Measurements from ENCODE around the gene IL18RAP. TPM values are rescaled to one million over a fixed set of nuclear protein-coding genes. Genes with fewer than 3 reads are reported as not detected.
A peak's percentile ranks its signal among the peaks of the same experiment; 100 is the strongest.

The IL18RAP gene
- total and polyA plus RNA-seq, 2 donors (not counting 1 experiment from before 2014, with no cell fraction given): 0.22 to 1.4 TPM

DNA sequence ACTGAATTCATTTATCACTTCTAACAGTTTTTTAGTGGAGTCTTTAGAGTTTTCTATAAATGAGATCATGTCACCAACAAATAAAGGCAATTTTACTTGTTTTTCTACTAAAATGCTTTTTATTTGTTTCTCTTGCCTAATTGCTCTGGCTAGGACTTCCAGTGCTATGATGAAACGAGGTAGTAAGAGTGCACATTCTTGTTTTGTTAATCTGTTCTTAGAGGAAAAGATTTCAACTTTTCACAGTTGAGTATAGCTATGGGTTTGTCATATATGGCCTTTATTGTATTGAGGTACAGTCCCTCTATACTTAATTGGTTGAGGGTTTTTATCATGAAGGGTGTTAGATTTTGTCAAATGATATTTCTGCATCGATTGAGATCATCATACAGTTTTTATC is 5.6 kb downstream of the IL18RAP start:
- intact Hi-C loops (cut with micrococcal nuclease): no loop called here
- Mint-ChIP-seq H3K4me3 (no peak overlapping the region), H3K9me3 (ENCODE audit: insufficient read depth) (no peaks in the 10 kb centered on the region), H3K4me1 (peaks cover 31% of the 10 kb centered on the region), H3K27ac (no peak overlapping the region), H3K27me3 (no peaks in the 10 kb centered on the region)
- no CpG with 5 or more reads among the region's 2 CpGs for WGBS (ENCODE audit: insufficient coverage)
- ChIA-PET POLR2A (no interaction called here), CTCF (no interaction called here)
- peaks cover 0 to 3% (median 0%) of the 10 kb centered on the region in 3 donors for H3K9me3 ChIP-seq (ENCODE audit: control extremely low read depth in 1 of 3, control insufficient read depth in 2 of 3, insufficient read depth in 1 of 3, low read length in 2 of 3)
- H2AFZ ChIP-seq (ENCODE audit: insufficient read depth, low read depth, low read length, poor library complexity, severe bottlenecking): no peak overlapping the region
- no peaks in the 10 kb centered on the region for H3K79me2 ChIP-seq (ENCODE audit: control insufficient read depth, insufficient read depth, low read length)
- no peak overlapping the region for H3K4me2 ChIP-seq (replicated peaks; ENCODE audit: low read depth, low read length, poor library complexity, severe bottlenecking)
- H3K27ac ChIP-seq (ENCODE audit: low read length in 2 of 2): no peak overlapping the region
- H3K9ac ChIP-seq (ENCODE audit: low read length): no peak overlapping the region
- peak overlapping the region in 1 of 5 experiments; percentile 21 for H3K4me3 ChIP-seq (ENCODE audit: control extremely low read depth in 1 of 5, extremely low read depth in 1 of 5, insufficient read depth in 1 of 5, low read depth in 2 of 5, low read length in 4 of 5)
- no peaks in the 10 kb centered on the region for H4K20me1 ChIP-seq (ENCODE audit: control insufficient read depth, insufficient read depth, low read length, poor library complexity, severe bottlenecking)
- H3K4me1 ChIP-seq (ENCODE audit: control insufficient read depth in 2 of 2, insufficient read depth in 2 of 2, low read length in 2 of 2): peaks cover 17 to 22% of the 10 kb centered on the region in 2 donors
- ATAC-seq (ENCODE audit: low read depth) (no peak), DNase-seq (no peak)
- no peaks in the 10 kb centered on the region for H3K36me3 ChIP-seq (replicated peaks in 1 of 2; ENCODE audit: control extremely low read depth in 1 of 2, control insufficient read depth in 1 of 2, extremely low read depth in 1 of 2, insufficient read depth in 2 of 2, low read length in 1 of 2)
- TF ChIP-seq EZH2 (IDR thresholded peaks at IDR 0.05; ENCODE audit: borderline replicate concordance, insufficient read depth, low read depth, low read length, poor library complexity, severe bottlenecking) (no peak), CTCF (IDR thresholded peaks at IDR 0.05) (no peak)
- H3K27me3 ChIP-seq (replicated peaks in 1 of 4; ENCODE audit: control extremely low read depth in 1 of 4, control insufficient read depth in 3 of 4, insufficient read depth in 4 of 4, low read length in 3 of 4): no peaks in the 10 kb centered on the region

DNA sequence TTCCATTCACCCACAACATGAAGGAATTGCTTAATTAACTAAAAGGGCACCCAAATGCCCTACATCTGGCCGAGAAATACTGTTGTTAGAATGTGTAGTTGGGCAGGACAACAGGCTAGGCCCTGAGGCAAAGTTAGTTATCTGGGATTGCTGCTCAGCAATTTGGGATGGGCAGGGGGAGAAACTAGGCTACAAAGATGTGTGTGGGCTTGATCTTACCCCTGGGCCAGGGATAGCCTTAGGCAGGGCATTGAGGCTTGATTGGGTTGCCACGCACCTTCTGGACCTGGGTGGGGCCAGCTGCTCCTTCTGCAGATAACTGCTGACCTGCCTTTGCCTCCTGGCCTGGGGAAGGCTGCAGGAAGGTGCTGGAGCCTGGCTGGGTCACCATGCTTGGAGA is 9.4 kb downstream of the IL18RAP start:
- Histone ChIP-seq H4K20me1 (ENCODE audit: control insufficient read depth, insufficient read depth, low read length, poor library complexity, severe bottlenecking) (no peaks in the 10 kb centered on the region), H3K36me3 (replicated peaks in 1 of 2; ENCODE audit: control extremely low read depth in 1 of 2, control insufficient read depth in 1 of 2, extremely low read depth in 1 of 2, insufficient read depth in 2 of 2, low read length in 1 of 2) (no peaks in the 10 kb centered on the region), H3K27ac (ENCODE audit: low read length in 2 of 2) (no peak overlapping the region), H3K4me1 (ENCODE audit: control insufficient read depth in 2 of 2, insufficient read depth in 2 of 2, low read length in 2 of 2) (peaks cover 9 to 11% of the 10 kb centered on the region in 2 donors), H3K79me2 (ENCODE audit: control insufficient read depth, insufficient read depth, low read length) (no peaks in the 10 kb centered on the region), H3K4me2 (replicated peaks; ENCODE audit: low read depth, low read length, poor library complexity, severe bottlenecking) (no peak overlapping the region), H2AFZ (ENCODE audit: insufficient read depth, low read depth, low read length, poor library complexity, severe bottlenecking) (no peak overlapping the region), H3K4me3 (ENCODE audit: control extremely low read depth in 1 of 5, extremely low read depth in 1 of 5, insufficient read depth in 1 of 5, low read depth in 2 of 5, low read length in 4 of 5) (no peak overlapping the region), H3K27me3 (replicated peaks in 1 of 4; ENCODE audit: control extremely low read depth in 1 of 4, control insufficient read depth in 3 of 4, insufficient read depth in 4 of 4, low read length in 3 of 4) (no peaks in the 10 kb centered on the region), H3K9me3 (ENCODE audit: control extremely low read depth in 1 of 3, control insufficient read depth in 2 of 3, insufficient read depth in 1 of 3, low read length in 2 of 3) (peaks cover 0 to 4% (median 0%) of the 10 kb centered on the region in 3 donors), H3K9ac (ENCODE audit: low read length) (no peak overlapping the region)
- TF ChIP-seq CTCF (IDR thresholded peaks at IDR 0.05) (no peak), EZH2 (IDR thresholded peaks at IDR 0.05; ENCODE audit: borderline replicate concordance, insufficient read depth, low read depth, low read length, poor library complexity, severe bottlenecking) (no peak)
- ATAC-seq (ENCODE audit: low read depth): no peak
- no peaks in the 10 kb centered on the region for H3K27me3 Mint-ChIP-seq
- H3K27ac Mint-ChIP-seq: no peak overlapping the region
- peaks cover 26% of the 10 kb centered on the region for H3K4me1 Mint-ChIP-seq
- DNase-seq: no peak
- ChIA-PET CTCF (no interaction called here), POLR2A (no interaction called here)
- WGBS (ENCODE audit: insufficient coverage): 100% methylated on average over 1 of the region's 2 CpGs
- no peaks in the 10 kb centered on the region for H3K9me3 Mint-ChIP-seq (ENCODE audit: insufficient read depth)
- no peak overlapping the region for H3K4me3 Mint-ChIP-seq
- intact Hi-C loops (cut with micrococcal nuclease): no loop called here

All from B cell (primary cell).